GM18499 (cell line): ENCODE results near the gene TRAF6.

ENCODE experiments used
- ATAC-seq: cut with Tn5 transposase; IDR thresholded peaks from one replicate; pipeline ENCODE4 v1.9.1; 2021; ENCODE audit warnings: moderate number of reproducible peaks; ENCODE audit not compliant: insufficient read depth, unreplicated experiment

The TRAF6 gene

GRCh38 chr11:36462321-36462720, 47.8 kb downstream of the TRAF6 start:
- ATAC-seq: no peak

- no peak for ATAC-seq
Observed at GRCh38 chr11:36460220-36460619, 49.9 kb downstream of the TRAF6 start.

- ATAC-seq: no peak
Observed at GRCh38 chr11:36459046-36459445, 51.0 kb downstream of the TRAF6 start.

GRCh38 chr11:36458129-36458915, 51.8 kb downstream of the TRAF6 start:
- no peak for ATAC-seq

GRCh38 chr11:36456156-36456555, 53.9 kb downstream of the TRAF6 start:
- ATAC-seq: no peak

GRCh38 chr11:36455658-36456111, 54.4 kb downstream of the TRAF6 start:
- no peak for ATAC-seq

GRCh38 chr11:36454941-36455631, 55.0 kb downstream of the TRAF6 start:
- ATAC-seq: no peak

- no peak for ATAC-seq
Observed at GRCh38 chr11:36454551-36454940, 55.5 kb downstream of the TRAF6 start.

- no peak for ATAC-seq
Observed at GRCh38 chr11:36453678-36454077, 56.4 kb downstream of the TRAF6 start.

GRCh38 chr11:36452961-36453360, 57.1 kb downstream of the TRAF6 start:
- no peak for ATAC-seq

- ATAC-seq: no peak
Observed at GRCh38 chr11:36452236-36452940, 57.7 kb downstream of the TRAF6 start.

GRCh38 chr11:36451681-36452080, 58.4 kb downstream of the TRAF6 start:
- no peak for ATAC-seq

- no peak for ATAC-seq
Observed at GRCh38 chr11:36451045-36451444, 59.0 kb downstream of the TRAF6 start.

- no peak for ATAC-seq
Observed at GRCh38 chr11:36450110-36450572, 59.9 kb downstream of the TRAF6 start.

GRCh38 chr11:36449561-36450096, 60.4 kb downstream of the TRAF6 start:
- no peak for ATAC-seq

- no peak for ATAC-seq
Observed at GRCh38 chr11:36447947-36448346, 62.1 kb downstream of the TRAF6 start.

- ATAC-seq: no peak
Observed at GRCh38 chr11:36447514-36447913, 62.6 kb downstream of the TRAF6 start.

GRCh38 chr11:36446135-36446534, 63.9 kb downstream of the TRAF6 start:
- no peak for ATAC-seq

GRCh38 chr11:36443661-36444060, 66.4 kb downstream of the TRAF6 start:
- no peak for ATAC-seq

GRCh38 chr11:36441610-36442208, 68.4 kb downstream of the TRAF6 start:
- ATAC-seq: peak; percentile 94
